ENCODE measurements around the gene KRT3.

The KRT3 gene

DNA sequence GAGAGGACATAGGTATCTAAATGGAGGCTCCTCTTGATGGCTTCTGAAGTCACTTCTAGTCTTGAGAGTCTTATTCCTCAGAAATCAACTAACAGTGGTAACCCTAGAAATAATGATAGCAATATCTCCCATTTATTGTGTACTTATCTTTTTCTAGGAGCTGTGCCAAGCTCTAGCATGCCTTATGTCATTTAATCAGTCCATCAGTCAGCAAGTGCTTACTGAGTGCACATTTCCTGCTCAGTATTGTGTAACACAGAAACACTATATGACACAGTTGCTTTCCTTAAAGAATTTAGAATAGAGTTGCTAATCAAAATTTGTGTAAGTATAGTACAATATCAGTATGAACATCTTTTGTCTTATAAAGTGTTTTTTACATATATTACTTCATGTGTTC, 55.3 kb downstream of the KRT3 start:
- no peak for DNase-seq

DNA sequence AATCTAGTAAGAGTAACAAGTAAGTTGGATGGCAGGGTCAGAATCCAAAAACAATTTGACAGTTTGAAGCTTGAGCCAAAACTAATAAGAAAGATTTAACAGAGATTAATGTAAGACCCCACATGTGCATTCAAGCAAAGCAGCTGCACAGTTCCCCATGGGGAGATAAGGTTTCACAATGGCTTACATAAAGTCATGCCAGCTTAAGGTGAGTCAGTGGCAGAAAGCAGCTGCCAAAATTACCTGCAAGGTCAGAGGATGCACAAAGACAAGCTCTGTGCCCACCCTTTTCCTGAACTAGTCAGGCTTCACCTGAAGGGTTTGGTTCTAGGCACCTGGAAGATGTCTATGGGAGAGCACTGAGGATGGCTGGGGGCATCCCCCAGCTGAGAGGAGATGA, 56.0 kb downstream of the KRT3 start:
- DNase-seq: no peak
